Esophagus (tissue), 2 donors: ENCODE results near the gene ZNF358. TPM values are rescaled to one million over a fixed set of nuclear protein-coding genes. Genes with fewer than 3 reads are reported as not detected.

ENCODE experiments used
- H3K27ac ChIP-seq, 2 donors: one replicate each; pipeline ENCODE4 v1.5.1; 2013; ENCODE audit warnings: low read depth in 2 of 2, mild to moderate bottlenecking in 2 of 2, inconsistent platforms in 1 of 2, low read length in 1 of 2, moderate library complexity in 1 of 2
- H3K27me3 ChIP-seq, 2 donors: one replicate each; pipeline ENCODE4 v1.6.1; 2013; ENCODE audit warnings: low read length in 2 of 2, control low read depth in 1 of 2, mild to moderate bottlenecking in 1 of 2; ENCODE audit not compliant: insufficient read depth in 2 of 2, control insufficient read depth in 1 of 2
- H3K36me3 ChIP-seq, 2 donors: one replicate each; pipeline ENCODE4 v1.6.1; 2013; ENCODE audit warnings: low read length in 1 of 2; ENCODE audit not compliant: control insufficient read depth in 2 of 2, insufficient read depth in 2 of 2
- H3K4me1 ChIP-seq, 2 donors: one replicate each; pipeline ENCODE4 v1.6.1; 2013; ENCODE audit warnings: low read length in 1 of 2; ENCODE audit not compliant: control insufficient read depth in 2 of 2, insufficient read depth in 2 of 2
- H3K4me3 ChIP-seq, 2 donors: one replicate each; pipeline ENCODE4 v1.5.1; 2013; ENCODE audit warnings: low read length in 2 of 2, mild to moderate bottlenecking in 2 of 2, low read depth in 1 of 2, moderate library complexity in 1 of 2
- H3K9me3 ChIP-seq, 2 donors: one replicate each; pipeline ENCODE4 v1.6.1; 2013; ENCODE audit warnings: mild to moderate bottlenecking in 2 of 2, low read depth in 1 of 2, low read length in 1 of 2, moderate library complexity in 1 of 2; ENCODE audit not compliant: control insufficient read depth in 2 of 2, insufficient read depth in 1 of 2
- WGBS, 2 donors: extraction: QIAGEN DNeasy Blood & Tissue Kit; methylation state at CpG; one replicate each; pipeline ENCODE4 v1.1.7; 2013; 5-methylcytosine and 5-hydroxymethylcytosine counted together
- polyA plus RNA-seq, 2 donors: library from polyadenylated mRNA; stranded (reverse); fragments of 200-250 nt; gene quantifications; one replicate each; pipeline ENCODE4 v1.2.3, GENCODE V29; 2013
- donor health status: healthy with polysubstance abuse.
- donor health status: Bipolar disorder and iron deficiency.

Gene ZNF358
- polyA plus RNA-seq, 2 donors = 19.6 to 25.6 TPM

- Histone ChIP-seq H3K36me3 (peaks cover 0 to 5% of the 10 kb centered on the region in 2 donors), H3K27me3 (no peaks in the 10 kb centered on the region), H3K27ac (peak overlapping the region; percentile 75 to 93), H3K4me1 (peaks cover 0 to 10% of the 10 kb centered on the region in 2 donors), H3K9me3 (no peaks in the 10 kb centered on the region), H3K4me3 (peak overlapping the region; percentile 55 to 72)
- WGBS, 2 donors = 2 to 3% methylated on average over 9 to 28 of the region's 28 CpGs
These were observed 430 bp downstream of the ZNF358 start for GRCh38 chr19:7516333-7516732.

- H3K36me3 ChIP-seq = peaks cover 0 to 5% of the 10 kb centered on the region in 2 donors
- 35 to 36% methylated on average over 4 of the region's 4 CpGs for WGBS, 2 donors
- H3K27ac ChIP-seq = peak overlapping the region; percentile 75 to 93
- H3K27me3 ChIP-seq = no peaks in the 10 kb centered on the region
- peaks cover 0 to 15% of the 10 kb centered on the region in 2 donors for H3K4me1 ChIP-seq
- H3K4me3 ChIP-seq = peak overlapping the region; percentile 55 to 72
- no peaks in the 10 kb centered on the region for H3K9me3 ChIP-seq
These were observed 975 bp downstream of the ZNF358 start for GRCh38 chr19:7516878-7517277.

GRCh38 chr19:7519361-7520130 is 3.6 kb downstream of the ZNF358 start:
- Histone ChIP-seq H3K36me3 (peaks cover 0 to 5% of the 10 kb centered on the region in 2 donors), H3K4me1 (peaks cover 5 to 20% of the 10 kb centered on the region in 2 donors)

GRCh38 chr19:7520131-7521051 is 4.5 kb downstream of the ZNF358 start:
- peaks cover 0 to 7% of the 10 kb centered on the region in 2 donors for H3K36me3 ChIP-seq
- peaks cover 5 to 20% of the 10 kb centered on the region in 2 donors for H3K4me1 ChIP-seq
- H3K27me3 ChIP-seq = no peaks in the 10 kb centered on the region
- H3K27ac ChIP-seq = no peak overlapping the region
- WGBS, 2 donors = 87 to 89% methylated on average over 51 of the region's 51 CpGs
- no peaks in the 10 kb centered on the region for H3K9me3 ChIP-seq
- H3K4me3 ChIP-seq = no peak overlapping the region

More at GRCh38 chr19:7519361-7520130, 3.6 kb downstream of the ZNF358 start:
- Histone ChIP-seq H3K9me3 (no peaks in the 10 kb centered on the region), H3K27ac (no peak overlapping the region), H3K4me3 (no peak overlapping the region), H3K27me3 (no peaks in the 10 kb centered on the region)
- WGBS, 2 donors = 96% methylated on average over 73 to 74 of the region's 74 CpGs

DNA sequence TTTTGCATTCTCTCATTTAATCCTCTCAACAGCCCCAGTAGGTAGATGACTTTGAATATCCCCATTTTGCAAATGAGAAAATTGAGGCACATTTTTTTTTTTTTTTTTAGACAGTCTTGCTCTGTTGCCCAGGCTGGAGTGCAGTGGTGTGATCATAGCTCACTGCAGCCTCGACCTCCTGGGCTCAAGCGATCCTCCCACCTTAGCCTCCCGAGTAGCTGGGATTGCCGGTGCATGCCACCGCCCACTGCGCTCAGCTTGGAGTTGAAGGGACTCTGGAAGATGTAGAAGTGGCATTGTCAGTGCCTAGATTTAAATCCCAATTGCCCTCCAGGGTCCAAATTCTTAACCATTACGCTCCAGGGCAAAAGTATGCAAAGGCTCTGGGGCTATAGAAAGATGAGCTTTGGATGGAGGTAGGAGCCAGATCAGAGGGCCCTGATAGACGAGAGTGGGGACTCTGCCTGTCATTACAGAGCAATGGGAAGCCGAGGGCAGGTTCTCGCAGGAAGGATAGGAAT is 5.7 kb downstream of the ZNF358 start:
- WGBS, 2 donors = 56% methylated on average over 10 of the region's 10 CpGs

DNA sequence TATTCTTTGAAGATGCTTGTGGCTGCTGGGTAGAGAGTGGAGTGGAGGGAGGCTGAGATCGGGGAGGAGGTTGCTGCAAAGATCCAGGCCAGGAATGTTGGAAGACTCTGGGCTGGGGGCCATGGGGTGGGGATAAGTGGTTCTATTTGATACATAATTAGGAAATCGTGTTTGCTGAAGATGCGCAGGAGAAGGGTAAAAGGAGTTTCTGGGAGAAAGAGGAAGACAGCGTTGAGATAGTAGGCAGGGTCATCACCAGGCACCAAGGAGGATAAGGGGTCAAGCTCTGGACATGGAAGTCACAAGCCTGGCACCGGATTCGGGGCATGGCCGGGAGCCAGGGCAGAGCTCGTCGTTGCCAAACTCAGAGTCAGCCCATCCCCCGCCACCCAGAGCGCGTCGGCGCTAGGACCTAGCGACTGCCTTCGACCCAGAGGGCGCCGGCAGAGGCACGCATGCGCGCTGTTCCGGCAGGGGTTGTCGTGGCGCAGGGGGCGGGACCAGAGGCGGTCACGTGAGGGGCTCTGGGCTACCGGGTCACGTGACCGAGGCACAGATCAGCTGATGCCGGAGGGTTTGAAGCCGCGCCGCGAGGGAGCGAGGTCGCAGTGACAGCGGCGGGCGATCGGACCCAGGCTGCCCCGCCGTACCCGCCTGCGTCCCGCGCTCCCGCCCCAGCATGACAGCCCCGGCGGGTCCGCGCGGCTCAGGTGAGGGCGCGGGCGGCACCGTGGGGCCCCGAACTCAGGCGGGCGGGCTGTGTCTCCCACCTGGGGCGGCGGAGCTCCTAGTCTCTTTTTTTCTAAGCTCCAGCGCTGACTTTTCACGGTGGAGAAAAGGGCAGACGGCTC is 6.4 kb downstream of the ZNF358 start, which contains the start of gene MCOLN1:
Gene MCOLN1, plus strand, starts transcription at position 553 of the 851 bp plus-strand sequence. Its CDS starts 127 bp downstream, at position 680.
- peak within 1 kb of the TSS; percentile 75 to 83 for H3K4me3 ChIP-seq
- H3K9me3 ChIP-seq = no peaks in the 10 kb centered on the region
- H3K4me1 ChIP-seq = peaks cover 5 to 11% of the 10 kb centered on the region in 2 donors
- peak within 1 kb of the TSS; percentile 53 to 76 for H3K27ac ChIP-seq
- peaks cover 2 to 13% of the 10 kb centered on the region in 2 donors for H3K36me3 ChIP-seq
- no peaks in the 10 kb centered on the region for H3K27me3 ChIP-seq
- WGBS, 2 donors = 1% methylated on average over 60 to 65 of the region's 65 CpGs

More for the DNA sequence above, 5.7 kb downstream of the ZNF358 start:
- Histone ChIP-seq H3K27ac (peak overlapping the region; percentile 47 to 61), H3K4me3 (peak overlapping the region in 1 of 2 donors; percentile 83), H3K27me3 (no peaks in the 10 kb centered on the region), H3K4me1 (peaks cover 5 to 16% of the 10 kb centered on the region in 2 donors), H3K36me3 (peaks cover 2 to 9% of the 10 kb centered on the region in 2 donors), H3K9me3 (no peaks in the 10 kb centered on the region)

DNA sequence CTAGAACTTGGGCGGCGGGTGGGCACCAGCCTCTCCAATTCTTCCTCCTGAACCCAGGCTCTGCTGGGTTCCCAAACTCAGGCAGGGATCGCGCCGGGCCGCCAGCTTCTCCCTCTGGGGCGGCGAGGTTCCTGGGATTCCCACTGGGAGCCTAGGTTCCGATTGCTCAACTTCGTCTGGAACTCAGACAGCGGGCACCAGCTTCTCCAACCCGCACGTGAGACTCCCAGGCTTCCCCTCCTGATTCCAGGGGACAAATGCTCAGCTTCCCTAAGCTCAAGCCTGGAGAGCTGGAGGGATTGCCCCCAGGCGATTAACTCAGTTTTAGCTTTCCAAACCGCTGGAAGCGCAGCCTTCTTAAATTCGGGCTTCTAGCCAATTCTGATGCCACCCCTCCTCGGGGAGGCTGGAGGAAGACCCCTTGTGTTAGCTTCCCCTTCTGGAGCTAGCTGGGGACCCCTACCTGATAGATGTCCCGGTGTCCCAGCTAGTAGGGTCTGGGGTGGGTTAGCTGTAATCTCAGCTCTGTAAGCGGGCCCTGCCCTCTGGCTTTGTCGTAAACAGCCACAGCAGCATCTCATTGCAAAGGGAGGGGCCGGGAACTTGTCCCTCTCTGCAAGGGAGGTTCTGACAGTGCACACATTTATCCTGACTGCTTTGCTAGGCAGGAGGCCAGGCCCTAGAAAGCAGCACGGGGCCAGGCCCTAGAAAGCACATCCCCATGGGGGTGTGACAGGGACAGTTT is 7.2 kb downstream of the ZNF358 start:
- 8% methylated on average over 23 of the region's 23 CpGs for WGBS, 2 donors
- peak overlapping the region; percentile 75 to 83 for H3K4me3 ChIP-seq
- peak overlapping the region; percentile 53 to 76 for H3K27ac ChIP-seq
- peaks cover 5 to 11% of the 10 kb centered on the region in 2 donors for H3K4me1 ChIP-seq
- no peaks in the 10 kb centered on the region for H3K9me3 ChIP-seq
- peaks cover 2 to 18% of the 10 kb centered on the region in 2 donors for H3K36me3 ChIP-seq
- no peaks in the 10 kb centered on the region for H3K27me3 ChIP-seq

DNA sequence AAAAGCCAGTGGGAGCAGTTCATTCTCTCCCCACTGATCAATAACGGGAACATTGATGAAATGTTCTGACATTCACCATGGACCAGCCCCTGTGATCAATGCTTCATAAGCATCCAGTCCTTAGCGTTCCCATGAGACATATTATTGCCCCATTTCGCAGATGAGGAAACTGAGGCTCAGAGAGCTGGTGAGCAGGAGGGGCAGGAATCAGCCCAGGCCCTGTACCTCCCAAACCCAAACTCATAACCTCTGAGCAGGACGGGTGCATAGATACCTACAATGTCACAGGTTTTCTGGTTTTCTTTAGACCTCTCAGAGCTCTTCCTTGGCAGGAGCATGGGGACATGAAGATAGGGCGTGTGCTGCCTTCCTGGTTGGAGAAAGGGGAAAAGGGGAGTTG is 8.6 kb downstream of the ZNF358 start:
- H3K27ac ChIP-seq = no peak overlapping the region
- H3K36me3 ChIP-seq = peaks cover 2 to 33% of the 10 kb centered on the region in 2 donors
- peaks cover 5 to 11% of the 10 kb centered on the region in 2 donors for H3K4me1 ChIP-seq
- no peaks in the 10 kb centered on the region for H3K9me3 ChIP-seq
- H3K27me3 ChIP-seq = no peaks in the 10 kb centered on the region
- 92 to 94% methylated on average over 5 of the region's 5 CpGs for WGBS, 2 donors
- no peak overlapping the region for H3K4me3 ChIP-seq
